Activated T-cell treated with anti-CD3 and anti-CD28 coated beads for 48 hours (primary cell): ENCODE measurements around the gene OR2V2.
"Not testable (repeated sequence)": the region's sequence is repeated elsewhere in the genome, so short reads cannot be mapped to it uniquely, and the experiment has no call there.

Source experiments
- DNase-seq: peaks from one replicate; pipeline ENCODE4 v3.0.0-alpha.2; 2020; ENCODE audit warnings: low read depth

Gene OR2V2

GRCh38 chr5:181114844-181115778 is 32.3 kb upstream of the OR2V2 start:
- no peak for DNase-seq

DNA sequence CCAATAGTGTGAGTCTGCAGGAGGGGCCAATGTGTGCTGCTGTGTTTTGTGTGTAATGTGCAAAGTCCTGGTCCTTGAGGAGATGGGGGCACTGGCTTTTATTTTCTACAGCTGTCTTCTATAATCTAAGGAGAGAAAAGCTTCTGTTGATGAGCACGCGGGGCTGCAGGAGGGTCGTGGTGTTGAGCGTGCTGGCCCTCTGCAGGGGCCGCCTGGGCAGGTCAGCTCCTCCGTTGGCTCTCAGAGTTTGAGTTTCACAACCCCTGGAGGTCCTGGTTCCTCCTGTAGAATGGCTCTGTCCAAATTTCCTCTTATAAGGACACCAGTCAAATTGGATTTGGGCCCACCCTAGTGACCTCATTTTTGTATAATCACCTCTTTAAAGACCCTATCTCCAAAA is 29.0 kb upstream of the OR2V2 start:
- DNase-seq = no peak

- no peak for DNase-seq
These were observed 28.3 kb upstream of the OR2V2 start for GRCh38 chr5:181119105-181119504.

GRCh38 chr5:181120306-181120705 is 27.1 kb upstream of the OR2V2 start:
- no peak for DNase-seq

- DNase-seq = no peak
These were observed 26.6 kb upstream of the OR2V2 start for GRCh38 chr5:181120761-181121160.

GRCh38 chr5:181121675-181122561 is 25.5 kb upstream of the OR2V2 start:
- no peak for DNase-seq

DNA sequence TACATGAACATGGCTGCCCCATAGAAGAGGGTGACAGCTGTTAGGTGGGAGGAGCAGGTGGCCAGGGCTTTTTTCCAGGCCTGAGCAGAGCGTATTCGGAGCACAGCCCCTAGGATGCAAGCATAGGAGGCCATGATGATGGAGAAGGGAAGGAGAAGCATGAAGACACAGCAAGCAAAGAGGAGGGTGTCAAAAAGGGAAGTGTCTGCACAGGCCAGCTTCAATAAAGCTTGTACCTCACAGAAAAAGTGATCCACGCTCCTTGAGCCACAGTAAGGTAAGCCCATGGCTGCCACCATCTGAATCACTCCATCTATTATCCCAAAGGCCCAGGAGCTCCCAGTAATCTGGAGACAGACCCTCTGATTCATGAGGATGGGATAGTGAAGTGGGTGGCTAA is 22.9 kb upstream of the OR2V2 start:
- no peak for DNase-seq

DNA sequence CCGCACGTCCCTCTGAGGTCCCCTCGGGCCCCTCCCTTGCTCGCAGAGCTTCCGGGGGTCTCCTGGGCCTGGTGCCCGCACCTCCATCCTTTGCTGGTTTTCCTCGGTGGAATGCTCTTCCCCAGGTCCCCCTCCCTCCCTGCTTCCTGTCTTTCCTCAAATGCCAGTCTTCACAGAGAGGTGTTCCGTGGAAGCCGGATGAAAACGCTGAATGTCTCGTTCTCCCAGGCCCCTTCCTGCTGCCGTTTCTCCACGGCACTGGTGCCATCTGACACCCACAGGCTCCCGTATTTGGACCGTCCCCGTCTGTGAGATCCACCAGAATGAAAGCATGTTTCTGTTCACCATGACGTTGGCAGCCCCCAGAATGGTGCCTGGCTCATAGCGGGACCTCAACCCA is 20.5 kb upstream of the OR2V2 start:
- no peak for DNase-seq

- no peak for DNase-seq
These were observed 19.9 kb upstream of the OR2V2 start for GRCh38 chr5:181127456-181127855.

DNA sequence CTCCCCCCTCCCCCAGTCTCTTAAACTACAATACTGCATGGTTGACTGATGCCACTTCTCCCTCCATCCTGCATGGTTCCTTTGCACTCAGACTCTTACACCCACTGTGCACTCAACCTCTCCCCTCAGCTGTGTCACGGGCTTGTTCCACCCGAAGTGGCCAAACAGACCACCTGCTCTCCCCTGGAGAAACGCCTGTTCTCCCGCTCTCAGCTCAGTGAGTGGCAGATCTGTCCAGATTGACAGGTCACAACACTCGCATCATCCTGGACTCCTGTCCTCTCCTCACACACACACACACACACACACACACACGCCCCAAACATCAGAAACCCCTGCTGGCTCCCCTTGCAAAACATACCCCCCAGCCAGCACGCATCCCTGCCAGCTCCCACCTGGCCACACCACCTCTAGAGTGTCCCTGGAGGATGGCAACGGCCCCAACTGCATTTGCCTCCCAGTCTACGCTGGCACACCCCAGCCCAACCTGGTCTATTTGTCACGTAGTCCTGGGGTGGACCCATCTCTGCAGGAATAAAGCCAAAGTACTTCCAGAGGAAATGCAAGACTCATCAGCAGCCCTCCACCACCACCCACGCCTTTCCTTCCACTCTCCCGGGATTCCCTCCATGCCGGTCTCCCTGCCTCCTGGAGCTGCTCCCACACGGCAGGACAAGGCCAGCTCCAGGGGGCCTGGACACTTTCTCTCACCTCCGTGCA is 19.3 kb upstream of the OR2V2 start:
- DNase-seq = no peak

DNA sequence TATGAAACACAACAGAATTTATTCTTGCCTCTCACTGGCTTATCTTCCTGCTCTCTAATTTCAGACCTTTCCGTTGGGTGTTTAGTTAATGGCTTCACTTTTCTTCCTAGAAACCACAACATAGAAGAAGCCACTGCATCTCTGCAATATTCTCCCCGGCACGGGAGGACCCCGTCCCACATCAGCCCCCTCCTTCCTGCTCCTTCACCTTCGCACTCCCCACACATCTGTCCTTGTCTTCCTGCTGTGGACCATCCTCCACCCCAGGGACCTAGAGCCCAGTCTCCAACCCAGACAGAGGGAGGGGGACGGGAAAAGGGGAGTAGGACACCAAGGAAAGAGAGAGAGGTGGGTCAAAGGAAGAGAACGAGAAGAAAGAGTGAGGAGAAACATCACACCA is 17.8 kb upstream of the OR2V2 start:
- DNase-seq = no peak

GRCh38 chr5:181130081-181130480 is 17.3 kb upstream of the OR2V2 start:
- not testable (repeated sequence) for DNase-seq

GRCh38 chr5:181130832-181131496 is 16.4 kb upstream of the OR2V2 start, which contains the start of gene OR2V1:
TSS of gene OR2V1 (minus strand) at chr5:181131169. CDS start at chr5:181125304, 5,865 bp downstream.
- DNase-seq = no peak

DNA sequence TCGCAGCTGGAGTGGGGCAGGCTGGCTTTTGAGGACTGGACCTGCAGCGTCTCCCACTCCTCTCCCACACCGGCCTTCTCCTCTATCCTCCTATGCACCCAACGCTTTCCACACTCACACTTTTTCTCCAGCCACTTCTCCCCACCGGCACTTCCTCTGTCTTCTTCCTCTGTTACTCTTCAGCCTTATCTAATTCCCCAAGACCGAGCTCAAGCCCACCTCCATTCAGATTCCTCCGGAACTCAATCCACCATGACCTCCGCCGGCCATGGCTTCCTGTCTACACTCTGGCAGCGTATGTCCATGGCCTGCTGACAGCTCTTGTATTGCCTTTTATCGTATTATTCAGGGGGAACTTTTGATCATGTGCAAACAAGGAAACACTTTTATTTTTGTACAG is 15.9 kb upstream of the OR2V2 start:
- no peak for DNase-seq

GRCh38 chr5:181133083-181133482 is 14.3 kb upstream of the OR2V2 start:
- no peak for DNase-seq

GRCh38 chr5:181133610-181134231 is 13.7 kb upstream of the OR2V2 start:
- no peak for DNase-seq

DNA sequence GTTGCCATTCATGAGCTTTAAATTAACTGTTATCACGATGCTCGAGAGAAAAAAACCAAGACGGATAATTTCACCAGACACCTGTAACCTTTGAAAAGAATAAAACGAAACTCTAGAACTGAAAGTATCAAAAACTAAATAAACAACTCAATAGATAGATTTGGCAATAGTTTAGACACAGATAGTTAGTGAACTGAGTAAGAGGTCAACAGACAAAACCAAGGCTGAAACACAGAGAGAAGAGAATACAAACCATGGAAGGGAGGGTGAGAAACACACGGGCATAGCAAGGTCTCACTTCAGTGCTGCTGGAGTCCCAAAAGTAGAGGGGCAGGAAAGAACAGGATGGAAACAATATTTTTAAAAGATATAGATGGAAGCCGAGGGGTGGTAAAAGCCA is 13.1 kb upstream of the OR2V2 start:
- DNase-seq = no peak

DNA sequence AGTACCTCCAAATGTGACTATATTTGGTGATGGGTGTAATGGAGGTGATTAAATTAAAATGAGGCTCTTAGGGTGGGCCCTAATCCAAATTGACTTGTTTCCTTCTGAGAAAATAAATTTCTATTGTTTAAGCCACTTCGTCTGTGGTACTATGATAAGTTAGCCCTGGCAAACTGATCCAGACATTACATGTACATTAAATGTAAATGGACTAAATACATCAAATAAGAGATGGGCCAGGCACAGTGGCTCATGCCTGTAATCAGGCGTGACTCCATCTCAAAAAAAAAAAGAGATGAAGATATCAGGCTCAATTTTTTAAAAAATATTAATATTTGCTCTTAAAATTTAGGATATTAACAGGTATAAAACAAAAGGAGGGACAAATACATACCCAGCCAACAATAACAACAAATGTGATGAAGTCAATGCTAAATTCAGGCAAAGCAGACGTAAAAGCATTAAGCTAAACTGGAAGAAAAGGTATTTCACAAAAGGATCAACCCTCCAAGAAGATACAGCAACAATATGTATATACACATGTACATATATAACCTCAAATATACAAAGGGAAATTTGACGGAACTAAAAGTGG is 10.9 kb upstream of the OR2V2 start:
- DNase-seq = no peak

DNA sequence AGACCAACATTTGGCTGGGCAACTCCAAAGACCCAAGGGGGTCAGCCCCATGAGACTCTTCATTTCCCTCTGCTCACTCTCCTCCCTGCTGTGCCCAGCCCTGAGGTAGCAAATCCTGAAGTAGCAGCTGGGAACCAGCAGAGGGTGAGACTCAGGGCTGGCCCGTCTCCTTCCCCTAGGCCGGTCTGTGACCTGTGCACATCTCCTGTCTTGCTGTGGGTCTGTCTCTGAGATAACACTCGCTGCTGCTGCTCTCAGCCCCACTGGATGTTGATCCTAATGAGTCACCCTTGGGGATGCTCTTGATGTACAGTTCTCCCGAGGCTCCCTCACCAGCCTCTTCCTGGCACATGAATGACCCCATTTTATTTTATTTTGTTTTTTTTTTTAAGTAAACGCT is 9.1 kb upstream of the OR2V2 start:
- DNase-seq = no peak

DNA sequence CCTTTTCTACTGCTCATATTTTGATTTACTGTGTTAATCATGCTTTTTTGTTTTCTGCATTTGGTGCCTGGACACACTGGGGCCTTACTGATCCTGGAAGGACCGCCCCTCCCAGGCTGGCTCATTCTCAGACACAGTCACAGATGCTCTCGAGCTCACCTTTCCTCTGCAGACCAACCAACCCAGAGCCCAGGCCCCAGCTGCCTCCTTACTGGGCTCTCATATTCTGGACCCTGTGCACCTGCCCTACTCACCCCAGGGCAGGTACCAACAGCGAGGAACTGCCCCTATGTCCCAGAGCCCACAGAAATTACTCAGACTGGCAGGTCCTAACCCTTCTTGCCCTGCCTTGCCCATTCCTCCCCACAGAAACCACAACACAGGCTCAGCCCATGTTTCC is 6.6 kb upstream of the OR2V2 start:
- no peak for DNase-seq

GRCh38 chr5:181142054-181142453 is 5.3 kb upstream of the OR2V2 start:
- DNase-seq = no peak
